H9 (cell line): ENCODE data around the gene SPX. TPM values are rescaled to one million over a fixed set of nuclear protein-coding genes. Genes with fewer than 3 reads are reported as not detected.

Experiments
- DNase-seq: peaks from one replicate; pipeline ENCODE4 v3.0.0-alpha.2; 2017
- H2AFZ ChIP-seq: one replicate; pipeline ENCODE4 v1.6.1; 2013; ENCODE audit warnings: mild to moderate bottlenecking, low read length, control low read depth, moderate library complexity
- H2AK5ac ChIP-seq: 2 replicates; pipeline ENCODE4 v1.6.1; 2013; ENCODE audit warnings: low read length, control low read depth, mixed read lengths; ENCODE audit not compliant: insufficient read length
- H2BK120ac ChIP-seq: one replicate; pipeline ENCODE4 v1.6.1; 2013; ENCODE audit warnings: low read depth, mild to moderate bottlenecking, low read length, control low read depth, inconsistent platforms; ENCODE audit not compliant: poor library complexity, severe bottlenecking
- H2BK12ac ChIP-seq: 2 replicates; pipeline ENCODE4 v1.6.1; 2013; ENCODE audit warnings: low read length, control low read depth, mixed read lengths, low read depth; ENCODE audit not compliant: insufficient read length
- H2BK15ac ChIP-seq: 2 replicates; pipeline ENCODE4 v1.6.1; 2013; ENCODE audit warnings: low read depth, low read length, control low read depth
- H2BK20ac ChIP-seq: one replicate; pipeline ENCODE4 v1.6.1; 2013; ENCODE audit warnings: low read depth, mild to moderate bottlenecking, low read length, control low read depth, inconsistent platforms; ENCODE audit not compliant: poor library complexity, severe bottlenecking
- H2BK5ac ChIP-seq: 2 replicates; pipeline ENCODE4 v1.6.1; 2013; ENCODE audit warnings: low read length, control low read depth, mixed read lengths; ENCODE audit not compliant: insufficient read length
- H3K14ac ChIP-seq: 2 replicates; pipeline ENCODE4 v1.6.1; 2013; ENCODE audit warnings: low read length, control low read depth; ENCODE audit not compliant: insufficient read depth
- H3K18ac ChIP-seq: 2 replicates; pipeline ENCODE4 v1.6.1; 2013; ENCODE audit warnings: low read depth, mild to moderate bottlenecking, mixed read lengths, low read length, control low read depth; ENCODE audit not compliant: insufficient read length
- H3K23ac ChIP-seq: 2 replicates; pipeline ENCODE4 v1.6.1; 2013; ENCODE audit warnings: low read length, control low read depth, mixed read lengths, low read depth; ENCODE audit not compliant: insufficient read length
- H3K23me2 ChIP-seq: 2 replicates; pipeline ENCODE4 v1.6.1; 2013; ENCODE audit warnings: low read depth, mild to moderate bottlenecking, mixed read lengths, low read length, control low read depth; ENCODE audit not compliant: insufficient read length, poor library complexity, severe bottlenecking
- H3K27ac ChIP-seq: 2 replicates; pipeline ENCODE4 v1.5.1; 2013; ENCODE audit warnings: low read length, control low read depth, mixed read lengths, low read depth; ENCODE audit not compliant: insufficient read length
- H3K27me3 ChIP-seq: 2 replicates; pipeline ENCODE4 v1.6.1; 2013; ENCODE audit warnings: low read length, control low read depth, inconsistent platforms; ENCODE audit not compliant: insufficient read depth
- H3K4ac ChIP-seq: 2 replicates; pipeline ENCODE4 v1.6.1; 2013; ENCODE audit warnings: low read depth, mild to moderate bottlenecking, control low read depth, inconsistent platforms, low read length, moderate library complexity
- H3K4me1 ChIP-seq: 2 replicates; pipeline ENCODE4 v1.6.1; 2013; ENCODE audit warnings: low read length, control low read depth, inconsistent platforms; ENCODE audit not compliant: insufficient read depth
- H3K4me2 ChIP-seq: 2 replicates; pipeline ENCODE4 v1.6.1; 2013; ENCODE audit warnings: low read length, control low read depth, mixed read lengths; ENCODE audit not compliant: insufficient read length, insufficient read depth
- H3K56ac ChIP-seq: 2 replicates; pipeline ENCODE4 v1.6.1; 2013; ENCODE audit warnings: low read depth, mild to moderate bottlenecking, mixed read lengths, low read length, control low read depth; ENCODE audit not compliant: insufficient read length
- H3K79me1 ChIP-seq: 2 replicates; pipeline ENCODE4 v1.6.1; 2013; ENCODE audit warnings: low read depth, mild to moderate bottlenecking, moderate library complexity, low read length, control low read depth, inconsistent platforms; ENCODE audit not compliant: insufficient read depth, poor library complexity, severe bottlenecking
- H3K79me2 ChIP-seq: 2 replicates; pipeline ENCODE4 v1.6.1; 2013; ENCODE audit warnings: low read length, control low read depth, inconsistent platforms; ENCODE audit not compliant: insufficient read depth
- H3K9ac ChIP-seq: 2 replicates; pipeline ENCODE4 v1.6.1; 2013; ENCODE audit warnings: low read length, control low read depth, mixed read lengths; ENCODE audit not compliant: insufficient read length; ENCODE audit errors: extremely low read depth
- H3K9me3 ChIP-seq: one replicate; pipeline ENCODE4 v1.6.1; 2013; ENCODE audit warnings: low read depth, low read length, inconsistent platforms; ENCODE audit not compliant: control insufficient read depth
- H3T11ph ChIP-seq: one replicate; pipeline ENCODE4 v1.6.1; 2013; ENCODE audit warnings: mild to moderate bottlenecking, low read length, control low read depth, inconsistent platforms
- H4K20me1 ChIP-seq: one replicate; pipeline ENCODE4 v1.6.1; 2013; ENCODE audit not compliant: control insufficient read depth, insufficient read length, insufficient read depth
- H4K5ac ChIP-seq: 2 replicates; pipeline ENCODE4 v1.6.1; 2013; ENCODE audit warnings: low read depth, mild to moderate bottlenecking, mixed read lengths, low read length, control low read depth; ENCODE audit not compliant: insufficient read length
- H4K8ac ChIP-seq: replicated peaks from 2 replicates; pipeline ENCODE4 v1.6.1; 2013; ENCODE audit warnings: low read length, control low read depth, mixed read lengths, low read depth; ENCODE audit not compliant: insufficient read length
- H4K91ac ChIP-seq: 2 replicates; pipeline ENCODE4 v1.6.1; 2013; ENCODE audit warnings: low read depth, mild to moderate bottlenecking, moderate library complexity, mixed read lengths, low read length, control low read depth; ENCODE audit not compliant: insufficient read length
- H3K27ac Mint-ChIP-seq, 3 experiments: 2 replicates in 2 of 3; 3 replicates in 1 of 3; pipeline ENCODE4 v1.8.0; 2020 to 2021; ENCODE audit warnings: mixed read lengths in 3 of 3, mild to moderate bottlenecking in 1 of 3, moderate library complexity in 1 of 3
- H3K27me3 Mint-ChIP-seq: 2 replicates; pipeline ENCODE4 v1.8.0; 2021; ENCODE audit warnings: low read depth, mild to moderate bottlenecking, moderate library complexity, mixed read lengths
- H3K36me3 Mint-ChIP-seq, 3 experiments: 2 replicates in 2 of 3; 3 replicates in 1 of 3; pipeline ENCODE4 v1.8.0; 2020 to 2021; ENCODE audit warnings: low read depth in 3 of 3, mixed read lengths in 3 of 3; ENCODE audit not compliant: insufficient read depth in 1 of 3
- H3K4me1 Mint-ChIP-seq, 2 experiments: 2 replicates each; pipeline ENCODE4 v1.8.0; 2020; ENCODE audit warnings: mixed read lengths in 2 of 2
- H3K4me3 Mint-ChIP-seq, 2 experiments: 2 replicates in 1 of 2; 3 replicates in 1 of 2; pipeline ENCODE4 v1.8.0; 2020 to 2021; ENCODE audit warnings: mild to moderate bottlenecking in 2 of 2, mixed read lengths in 2 of 2, moderate library complexity in 1 of 2
- H3K9me3 Mint-ChIP-seq, 2 experiments: 2 replicates in 1 of 2; 3 replicates in 1 of 2; pipeline ENCODE4 v1.8.0; 2020; ENCODE audit warnings: mild to moderate bottlenecking in 2 of 2, mixed read lengths in 2 of 2, moderate library complexity in 1 of 2
- CTCF ChIP-seq: fragments of 200-600 bp; sonication (generic); conservative IDR thresholded peaks from 3 replicates; pipeline ENCODE4 v1.8.0; 2021; ENCODE audit warnings: antibody characterized with exemption, mild to moderate bottlenecking
- WGBS: extraction: QIAGEN DNeasy Blood & Tissue Kit; methylation state at CpG from one replicate; pipeline ENCODE4 v1.1.7; 2013; ENCODE audit warnings: missing lambda C conversion rate, low lambda C conversion rate, mixed read lengths; ENCODE audit not compliant: insufficient read length; ENCODE audit errors: extremely low coverage; 5-methylcytosine and 5-hydroxymethylcytosine counted together
- total RNA-seq: library from RNA; stranded (reverse); gene quantifications from 2 replicates; pipeline ENCODE4 v1.2.1, GENCODE V29; 2021

SPX gene
- total RNA-seq, 1 experiment from 2014 or later: 0.35 TPM

GRCh38 chr12:21561158-21561557 is 35.1 kb downstream of the SPX start:
- no peak overlapping the region for H2AK5ac ChIP-seq
- WGBS: no CpG with 5 or more reads among the region's 2 CpGs
- H2BK120ac ChIP-seq: no peak overlapping the region
- no peak overlapping the region for H3K4me3 Mint-ChIP-seq
- H4K5ac ChIP-seq: no peak overlapping the region
- no peak overlapping the region for H2BK20ac ChIP-seq
- H3K79me1 ChIP-seq: no peaks in the 10 kb centered on the region
- no peak overlapping the region for H3K23ac ChIP-seq
- no peaks in the 10 kb centered on the region for H4K20me1 ChIP-seq
- no peak for TF ChIP-seq CTCF
- no peaks in the 10 kb centered on the region for H3K23me2 ChIP-seq
- H3K4me1 Mint-ChIP-seq: peaks cover 2 to 3% of the 10 kb centered on the region in 2 experiments; a peak in 2 of 4 replicates
- H4K8ac ChIP-seq: no peak overlapping the region
- no peaks in the 10 kb centered on the region for H3K27me3 ChIP-seq
- no peaks in the 10 kb centered on the region for H3K27me3 Mint-ChIP-seq
- H2AFZ ChIP-seq: no peak overlapping the region
- H3K27ac ChIP-seq: no peak overlapping the region
- H2BK15ac ChIP-seq: no peak overlapping the region
- H3K56ac ChIP-seq: no peak overlapping the region
- no peak overlapping the region for H3K9ac ChIP-seq
- H2BK12ac ChIP-seq: no peak overlapping the region
- no peak overlapping the region for H3K18ac ChIP-seq
- H3K9me3 Mint-ChIP-seq: no peaks in the 10 kb centered on the region; a peak in 1 of 5 replicates
- DNase-seq: no peak
- H3K79me2 ChIP-seq: no peaks in the 10 kb centered on the region
- no peaks in the 10 kb centered on the region for H3K9me3 ChIP-seq
- H3T11ph ChIP-seq: no peak overlapping the region
- no peaks in the 10 kb centered on the region for H3K4me1 ChIP-seq
- no peaks in the 10 kb centered on the region for H3K36me3 Mint-ChIP-seq
- no peak overlapping the region for H4K91ac ChIP-seq
- H3K27ac Mint-ChIP-seq: no peak overlapping the region
- no peak overlapping the region for H3K14ac ChIP-seq
- no peak overlapping the region for H3K4me2 ChIP-seq
- H2BK5ac ChIP-seq: no peak overlapping the region
- no peak overlapping the region for H3K4ac ChIP-seq
